ENCODE data around the gene DLGAP3.
"Not testable (repeated sequence)": the region's sequence is repeated elsewhere in the genome, so short reads cannot be mapped to it uniquely, and the experiment has no call there.

Gene DLGAP3

GRCh38 chr1:34839526-34840305, 89.7 kb downstream of the DLGAP3 start:
- DNase-seq (ENCODE audit: low spot score), result no peak

- no peak for DNase-seq (ENCODE audit: low spot score)
Measured at GRCh38 chr1:34833711-34834110, 95.7 kb downstream of the DLGAP3 start.

GRCh38 chr1:34831721-34832246, 97.7 kb downstream of the DLGAP3 start:
- DNase-seq (ENCODE audit: low spot score), result no peak

GRCh38 chr1:34829250-34829649, 100.2 kb downstream of the DLGAP3 start:
- DNase-seq (ENCODE audit: low spot score), result no peak

- DNase-seq (ENCODE audit: low spot score), result no peak
Measured at GRCh38 chr1:34828611-34829010, 100.8 kb downstream of the DLGAP3 start.

GRCh38 chr1:34827341-34827941, 102.0 kb downstream of the DLGAP3 start:
- DNase-seq (ENCODE audit: low spot score), result no peak

- peak; percentile 5 for DNase-seq (ENCODE audit: low spot score)
Measured at GRCh38 chr1:34825455-34826091, 103.9 kb downstream of the DLGAP3 start.

- DNase-seq (ENCODE audit: low spot score), result no peak
Measured at GRCh38 chr1:34824817-34825454, 104.5 kb downstream of the DLGAP3 start.

GRCh38 chr1:34822202-34822601, 107.2 kb downstream of the DLGAP3 start:
- DNase-seq (ENCODE audit: low spot score), result no peak

- not testable (repeated sequence) for DNase-seq (ENCODE audit: low spot score)
Measured at GRCh38 chr1:34818862-34819261, 110.6 kb downstream of the DLGAP3 start.

GRCh38 chr1:34816778-34817177, 112.7 kb downstream of the DLGAP3 start:
- DNase-seq (ENCODE audit: low spot score), result no peak

GRCh38 chr1:34816332-34816731, 113.1 kb downstream of the DLGAP3 start:
- DNase-seq (ENCODE audit: low spot score), result no peak

Measured in SK-N-DZ (cell line).